ENCODE measurements around the gene CELF3.
"Not testable (repeated sequence)": the region's sequence is repeated elsewhere in the genome, so short reads cannot be mapped to it uniquely, and the experiment has no call there.

Gene CELF3

DNA sequence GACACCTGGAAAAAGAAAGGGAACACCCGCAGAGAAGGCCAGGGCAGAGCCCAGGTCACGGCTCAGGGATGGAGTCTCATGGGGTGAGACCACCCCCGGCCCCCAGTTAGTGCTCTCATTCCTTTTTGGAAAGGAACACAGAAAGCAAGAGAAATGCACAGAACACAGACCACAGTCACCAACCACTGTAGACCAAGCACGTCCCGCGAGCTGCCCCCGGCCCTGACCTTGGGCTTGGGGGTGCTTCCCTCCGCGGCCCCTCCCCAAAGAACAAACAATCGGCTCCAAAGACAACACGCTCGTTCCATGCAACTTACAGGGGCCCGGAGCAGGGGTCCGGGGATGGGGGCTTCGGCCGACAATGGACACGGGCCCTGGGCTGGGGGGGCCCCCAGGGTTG is 12.8 kb downstream of the CELF3 start:
- no peak for DNase-seq (ENCODE audit: low read depth)

DNA sequence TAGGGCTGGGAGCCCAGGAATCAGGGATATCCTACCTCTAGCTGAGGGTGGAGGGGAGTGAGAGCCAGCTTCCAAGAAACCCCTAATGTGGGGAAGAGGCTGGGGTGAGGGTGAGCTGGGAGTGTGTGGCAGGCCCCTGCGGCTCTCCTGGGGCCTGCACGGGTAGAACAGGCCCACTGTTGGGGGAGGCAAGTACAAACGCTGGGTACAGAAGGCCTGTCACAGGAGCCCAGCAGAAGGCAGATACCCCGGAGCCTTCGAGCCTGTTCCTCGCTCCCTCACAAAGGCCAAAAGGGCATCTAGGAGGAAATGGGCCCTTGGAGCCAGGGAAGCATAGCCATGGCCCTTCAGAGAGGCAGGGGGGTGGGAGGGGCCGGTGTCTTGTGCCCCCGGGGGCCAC is 13.7 kb downstream of the CELF3 start:
- no peak for DNase-seq (ENCODE audit: low read depth)

GRCh38 chr1:151701515-151701914 is 15.1 kb downstream of the CELF3 start:
- no peak for DNase-seq (ENCODE audit: low read depth)

DNA sequence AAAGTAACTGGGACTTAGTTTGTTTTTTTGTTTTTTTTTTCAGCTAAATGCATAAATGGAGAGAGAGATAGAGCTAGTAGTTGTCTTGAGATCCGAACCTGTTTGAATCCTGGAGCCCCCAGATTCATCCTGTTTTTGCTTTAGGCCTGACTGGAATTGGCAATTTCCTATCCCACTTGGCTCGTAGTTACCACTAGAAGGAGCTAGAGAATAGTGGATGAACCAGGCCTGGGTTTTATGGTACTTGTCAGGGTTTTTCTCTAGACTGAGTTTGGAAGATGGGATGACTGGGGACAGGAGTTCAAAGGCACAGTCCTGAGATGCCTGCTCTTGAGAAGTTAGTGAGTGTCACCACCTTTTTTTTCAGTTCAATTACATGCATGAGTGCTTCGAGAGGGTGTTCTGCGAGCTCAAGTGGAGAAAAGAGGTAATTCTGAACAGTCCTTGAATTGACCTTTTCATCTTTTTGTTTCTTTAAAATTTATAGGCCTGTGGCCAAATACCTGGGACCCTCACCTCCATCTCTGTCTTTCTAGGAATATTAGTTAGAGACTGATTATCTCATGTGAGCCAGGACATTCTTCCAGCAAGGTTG is 23.4 kb downstream of the CELF3 start:
- no peak for DNase-seq (ENCODE audit: low read depth)

DNA sequence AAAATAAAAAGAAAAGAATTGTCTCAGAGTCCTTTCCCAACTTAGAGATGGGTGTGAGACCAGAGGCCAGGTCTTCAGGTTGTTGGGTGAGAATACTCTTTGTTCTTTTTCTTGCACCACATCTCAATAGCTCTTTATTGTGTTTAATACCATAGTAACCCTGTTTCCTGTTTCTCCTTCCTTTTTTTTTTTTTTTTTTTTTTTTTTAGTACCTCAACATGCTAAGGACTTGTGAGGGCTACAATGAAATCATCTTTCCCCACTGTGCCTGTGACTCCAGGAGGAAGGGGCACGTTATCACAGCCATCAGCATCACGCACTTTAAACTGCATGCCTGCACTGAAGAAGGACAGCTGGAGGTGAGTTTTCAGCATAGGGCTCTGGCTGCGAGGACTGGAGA is 24.4 kb downstream of the CELF3 start:
- no peak for DNase-seq (ENCODE audit: low read depth)

DNA sequence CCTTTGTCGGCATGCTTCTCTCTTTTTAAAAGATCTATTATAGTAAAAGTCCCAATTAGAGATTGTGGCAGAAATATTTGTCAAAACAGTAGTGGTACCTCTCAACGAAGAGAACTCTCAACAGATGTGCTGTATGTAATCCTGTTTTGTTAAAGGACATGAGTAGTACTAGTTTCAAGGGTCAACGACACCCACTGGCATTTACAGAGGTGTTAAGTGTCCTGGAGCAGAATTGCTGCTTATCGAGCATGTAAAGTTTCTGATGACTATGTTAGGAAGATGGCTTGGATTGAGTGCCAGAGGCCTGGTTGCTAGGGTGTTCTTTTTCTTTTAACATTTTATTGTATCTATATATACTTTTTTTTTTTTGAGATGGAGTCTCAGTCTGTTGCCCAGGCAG is 27.1 kb downstream of the CELF3 start:
- DNase-seq (ENCODE audit: low read depth) = no peak

DNA sequence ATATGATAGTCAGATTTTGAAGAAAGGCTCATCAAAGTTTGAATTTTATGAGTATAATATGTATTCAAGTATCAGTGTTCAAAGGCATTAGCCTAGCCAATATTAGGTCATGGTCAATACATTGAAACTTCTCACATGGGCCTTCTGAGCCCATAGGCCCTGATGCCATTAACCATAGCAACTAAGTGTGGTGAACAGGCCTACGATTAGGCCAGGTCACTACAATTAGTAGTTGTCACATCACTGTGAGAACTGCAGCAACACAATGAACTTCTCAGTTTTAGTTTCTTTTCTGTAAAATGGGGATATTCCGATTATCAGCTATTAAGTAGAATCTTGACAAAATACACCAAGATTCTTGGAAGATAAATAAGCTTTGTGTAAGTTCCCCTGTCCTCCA is 30.0 kb downstream of the CELF3 start:
- DNase-seq (ENCODE audit: low read depth) = no peak

- no peak for DNase-seq (ENCODE audit: low read depth)
Observed at GRCh38 chr1:151684128-151684527, 32.5 kb downstream of the CELF3 start.

DNA sequence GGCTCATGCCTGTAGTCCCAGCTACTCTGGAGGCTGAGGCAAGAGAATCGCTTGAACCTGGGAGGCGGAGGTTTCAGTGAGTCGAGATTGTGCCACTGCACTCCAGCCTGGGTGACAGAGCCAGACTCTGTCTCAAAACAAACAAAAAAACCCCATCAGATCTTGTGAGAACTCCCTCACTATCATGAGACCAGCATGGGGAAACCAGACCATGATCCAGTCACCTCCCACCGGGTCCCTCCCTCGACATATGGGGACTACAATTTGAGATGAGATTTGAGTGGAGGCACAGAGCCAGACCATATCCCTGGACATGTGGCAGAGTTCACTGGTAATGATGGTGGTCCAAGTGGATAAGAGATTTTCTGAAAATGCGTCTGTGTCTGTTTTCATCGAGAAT is 33.7 kb downstream of the CELF3 start:
- not testable (repeated sequence) for DNase-seq (ENCODE audit: low read depth)

DNA sequence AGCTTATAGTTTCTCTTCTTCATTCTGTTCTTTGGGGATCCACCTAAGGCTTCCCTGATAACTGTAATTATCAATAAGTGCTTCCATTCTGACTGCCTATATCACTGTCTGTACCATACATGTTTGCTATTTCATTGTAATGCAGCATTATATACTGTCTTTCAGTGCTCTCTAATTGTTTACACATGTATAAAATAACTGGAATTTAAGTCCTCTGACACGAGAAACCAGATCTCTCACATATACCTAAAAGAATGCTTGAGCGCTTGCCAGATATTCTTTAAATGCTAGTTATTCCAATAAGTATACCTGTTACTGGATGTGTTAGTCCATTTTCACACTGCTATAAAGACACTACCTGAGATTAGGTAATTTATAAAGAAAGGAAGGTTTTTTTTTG is 34.7 kb downstream of the CELF3 start:
- no peak for DNase-seq (ENCODE audit: low read depth)

DNA sequence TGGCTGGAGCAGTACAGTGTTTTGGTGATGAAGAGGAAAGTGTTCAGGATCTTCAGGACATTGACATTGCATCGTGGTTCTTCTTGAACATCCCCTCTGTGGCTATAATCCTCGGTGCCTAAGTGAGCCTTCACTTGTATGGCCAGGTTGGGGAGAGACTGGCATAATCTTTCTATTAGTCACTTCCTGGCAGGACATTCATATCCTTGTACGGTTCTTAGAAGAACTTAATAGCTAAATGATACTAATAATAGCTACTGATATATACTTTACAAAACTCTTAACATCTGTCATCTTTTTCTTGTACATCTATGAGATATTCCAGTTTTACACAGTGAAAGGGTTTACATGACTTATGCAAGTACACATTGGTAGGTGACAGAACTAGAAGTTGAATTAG is 35.8 kb downstream of the CELF3 start:
- no peak for DNase-seq (ENCODE audit: low read depth)

DNA sequence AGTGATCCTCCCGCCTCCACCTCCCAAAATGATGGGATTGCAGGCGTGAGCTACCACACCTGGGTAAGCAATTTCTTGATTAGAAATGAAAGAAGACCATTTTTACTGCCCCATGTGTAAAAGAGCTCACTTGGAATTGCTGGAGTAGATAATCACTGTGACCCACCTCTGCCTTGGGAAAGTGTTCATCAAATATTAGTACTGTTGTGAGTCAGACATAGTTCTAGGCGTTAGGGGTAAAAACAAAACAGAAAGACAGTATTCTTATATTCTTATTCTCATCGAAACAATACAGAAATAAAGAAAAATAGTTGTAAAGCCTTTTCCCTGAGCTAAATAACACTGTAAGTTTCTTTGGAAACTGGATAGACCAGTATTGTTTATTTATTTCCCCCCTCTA is 36.2 kb downstream of the CELF3 start:
- DNase-seq (ENCODE audit: low read depth) = no peak

- DNase-seq (ENCODE audit: low read depth) = no peak
Observed at GRCh38 chr1:151673407-151673806, 43.2 kb downstream of the CELF3 start.

DNA sequence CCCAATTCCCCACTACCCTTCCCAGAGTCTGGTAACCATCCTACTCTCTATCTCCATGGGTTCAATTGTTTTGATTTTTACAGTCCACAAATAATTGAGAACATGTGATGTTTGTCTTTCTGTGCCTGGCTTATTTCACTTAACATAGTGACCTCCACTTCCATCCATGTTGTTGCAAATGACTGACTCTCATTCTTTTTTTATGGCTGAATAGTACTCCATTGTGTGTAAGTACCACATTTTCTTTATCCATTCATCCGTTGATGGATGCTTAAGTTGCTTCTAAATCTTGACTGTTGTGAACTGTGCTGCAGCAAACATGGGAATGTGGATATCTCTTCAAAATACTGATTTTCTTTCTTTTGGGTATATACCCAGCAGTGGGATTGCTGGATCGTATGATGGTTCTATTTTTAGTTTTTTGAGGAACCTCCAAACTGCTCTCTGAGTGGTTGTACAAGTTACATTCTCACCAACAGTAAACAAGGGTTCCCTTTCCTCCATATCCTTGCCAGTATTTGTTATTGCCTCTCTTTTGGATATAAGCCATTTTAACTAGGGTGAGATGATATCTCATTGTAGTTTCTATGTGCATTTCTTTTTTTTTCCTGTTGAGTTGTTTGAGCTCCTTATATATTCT is 46.4 kb downstream of the CELF3 start:
- not testable (repeated sequence) for DNase-seq (ENCODE audit: low read depth)

DNA sequence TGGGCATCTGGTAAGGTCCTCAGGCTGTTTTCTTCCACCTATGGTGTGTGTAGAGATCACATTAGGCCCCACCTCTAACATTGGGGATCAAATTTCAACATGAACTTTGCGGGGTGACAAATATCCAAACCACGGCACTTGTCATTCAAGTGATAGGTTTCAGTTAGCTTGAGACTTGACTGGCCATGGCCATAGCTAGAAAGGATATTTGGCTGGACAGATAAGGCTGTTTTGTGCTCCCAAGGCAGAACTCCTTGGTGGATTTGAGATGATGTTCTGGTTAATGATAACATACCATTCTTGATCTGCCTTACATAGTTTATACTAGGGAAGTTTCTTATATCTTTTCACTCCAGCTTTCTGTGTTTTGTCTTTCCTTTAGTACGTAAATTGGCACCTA is 48.5 kb downstream of the CELF3 start:
- DNase-seq (ENCODE audit: low read depth) = no peak

- no peak for DNase-seq (ENCODE audit: low read depth)
Observed at GRCh38 chr1:151661751-151662150, 54.9 kb downstream of the CELF3 start.

DNA sequence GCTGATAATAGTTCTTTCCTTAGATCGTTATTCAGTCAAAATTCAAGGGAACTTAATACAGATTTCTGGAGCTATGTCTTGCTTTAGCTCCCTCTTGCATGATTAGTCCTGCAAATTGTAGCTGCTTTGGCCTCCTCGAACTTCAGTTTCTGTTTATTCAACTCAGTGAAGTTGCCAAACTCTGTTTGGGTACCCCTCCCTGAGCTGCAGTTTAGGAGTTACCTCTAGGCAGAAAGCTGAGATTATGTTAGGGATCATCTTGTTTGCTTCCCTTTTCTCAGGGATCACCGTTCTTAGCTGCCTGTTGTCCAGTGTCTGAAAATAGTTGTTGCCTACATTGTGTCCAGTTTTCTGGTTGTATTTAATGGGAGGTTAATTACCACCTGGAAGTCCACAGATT is 61.2 kb downstream of the CELF3 start:
- DNase-seq (ENCODE audit: low read depth) = no peak

DNA sequence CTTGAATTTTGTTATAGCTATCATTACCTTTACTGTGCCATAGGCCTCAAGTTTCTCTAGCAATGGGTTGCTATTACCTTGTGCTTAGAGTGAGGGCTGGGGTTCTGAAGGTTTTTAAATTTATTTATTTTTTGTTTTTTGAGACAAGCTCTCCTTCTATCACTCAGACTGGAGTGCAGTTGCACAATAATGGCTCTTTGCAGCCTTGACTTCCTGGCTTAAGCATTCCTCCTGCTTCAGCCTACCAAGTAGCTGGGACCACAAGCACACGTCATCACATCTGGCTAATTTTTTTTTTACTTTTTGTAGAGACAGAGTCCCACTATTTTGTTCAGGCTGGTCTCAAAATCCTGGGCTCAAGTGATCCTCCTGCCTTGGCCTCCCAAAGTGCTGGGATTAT is 63.2 kb downstream of the CELF3 start:
- no peak for DNase-seq (ENCODE audit: low read depth)
